Cardiac septum (tissue), 1 donor: ENCODE measurements around the gene ASTL. TPM values are rescaled to one million over a fixed set of nuclear protein-coding genes. Genes with fewer than 3 reads are reported as not detected.
"Not testable (repeated sequence)": the region's sequence is repeated elsewhere in the genome, so short reads cannot be mapped to it uniquely, and the experiment has no call there.

ENCODE experiments used
- DNase-seq: peaks from one replicate; pipeline ENCODE4 v3.0.0-alpha.2; 2020; ENCODE audit warnings: low spot score
- intact Hi-C: fragments of 100-400 bp; cut with DNase I; formaldehyde crosslinking; loops from one replicate; pipeline ENCODE4 v1.14.0; 2022
- total RNA-seq: library from RNA; stranded (reverse); fragmentation: NEBNext Ultra II Directional; extraction: Animal tissue kit (Norgen Biotek cat#: 25700); gene quantifications from one replicate; pipeline ENCODE4 v1.2.1, GENCODE V29; 2021
- donor health status: DM: no; HTN: no; CAD: no.

ASTL gene
- total RNA-seq, 1 donor from 2014 or later = not detected

- DNase-seq = peak; percentile 87
- intact Hi-C loops = loop anchor here (5.0 kb wide), 1 partner anchor 119 kb away; the partner anchor contains the start of genes CIAO1 and TMEM127
These were observed 10.3 kb upstream of the ASTL start for GRCh38 chr2:96148410-96149217.

GRCh38 chr2:96147593-96148201 lies 9.4 kb upstream of the ASTL start:
- intact Hi-C loops = loop anchor here (5.0 kb wide), 1 partner anchor 120 kb away; the partner anchor contains the start of genes CIAO1 and TMEM127

GRCh38 chr2:96146881-96147592 lies 8.7 kb upstream of the ASTL start:
- intact Hi-C loops = loop anchor here (5.0 kb wide), 1 partner anchor 120 kb away; the partner anchor contains the start of genes CIAO1 and TMEM127
- peak; percentile 63 for DNase-seq

More at GRCh38 chr2:96147593-96148201, 9.4 kb upstream of the ASTL start:
- peak; percentile 51 for DNase-seq

GRCh38 chr2:96146153-96146880 lies 8.0 kb upstream of the ASTL start:
- intact Hi-C loops = loop anchor here (5.0 kb wide), 1 partner anchor 121 kb away; the partner anchor contains the start of genes CIAO1 and TMEM127
- peak; percentile 87 for DNase-seq

- DNase-seq = no peak
- intact Hi-C loops = loop anchor here (2.0 to 5.0 kb wide), 2 partner anchors 63 to 122 kb away; partner anchors contain the start of genes CIAO1, STARD7 and TMEM127
These were observed 7.5 kb upstream of the ASTL start for GRCh38 chr2:96145848-96146152.

- intact Hi-C loops = loop anchor here (2.0 to 5.0 kb wide), 2 partner anchors 64 to 122 kb away; partner anchors contain the start of genes CIAO1, STARD7 and TMEM127
- DNase-seq = peak; percentile 88
These were observed 6.9 kb upstream of the ASTL start, which contains the start of gene DUSP2 for GRCh38 chr2:96145036-96145847. Gene DUSP2 (minus strand): TSS chr2:96145440. CDS start chr2:96145354, 86 bp downstream.

GRCh38 chr2:96144481-96145035 lies 6.3 kb upstream of the ASTL start:
- DNase-seq = peak; percentile 76
- intact Hi-C loops = loop anchor here (2.0 to 5.0 kb wide), 2 partner anchors 64 to 123 kb away; partner anchors contain the start of genes CIAO1, STARD7 and TMEM127

- intact Hi-C loops = loop anchor here (2.0 kb wide), 1 partner anchor 65 kb away; the partner anchor contains the start of gene STARD7
- peak; percentile 53 for DNase-seq
These were observed 5.7 kb upstream of the ASTL start for GRCh38 chr2:96143848-96144480.

- DNase-seq = peak; percentile 41
- intact Hi-C loops = no loop called here
These were observed 5.0 kb upstream of the ASTL start for GRCh38 chr2:96143231-96143847.

- DNase-seq = no peak
- intact Hi-C loops = no loop called here
These were observed 4.2 kb upstream of the ASTL start for GRCh38 chr2:96142217-96143113.

- DNase-seq, intact Hi-C loops: not testable (repeated sequence)
These were observed 3.3 kb upstream of the ASTL start for GRCh38 chr2:96141624-96141967.

- intact Hi-C loops = no loop called here
- DNase-seq = no peak
These were observed 2.8 kb upstream of the ASTL start for GRCh38 chr2:96140941-96141623.

GRCh38 chr2:96139181-96139758 lies 968 bp upstream of the ASTL start:
- no peak for DNase-seq
- intact Hi-C loops = loop anchor here (5.0 to 10.0 kb wide), 2 partner anchors 33 to 366 kb away; partner anchors contain the start of gene NEURL3

GRCh38 chr2:96137321-96138178 lies 752 bp downstream of the ASTL start:
- intact Hi-C loops = loop anchor here (5.0 to 10.0 kb wide), 2 partner anchors 35 to 367 kb away; partner anchors contain the start of gene NEURL3
- DNase-seq = no peak
